HCT116 (cell line): ENCODE data around the gene PPP1R11. TPM values are rescaled to one million over a fixed set of nuclear protein-coding genes. Genes with fewer than 3 reads are reported as not detected.

Experiments
- ATAC-seq: fragments of 200-7000 bp; cut with Tn5 transposase; 2 replicates; pipeline ENCODE4 v1.9.1; 2020; ENCODE audit warnings: mild to moderate bottlenecking, moderate library complexity
- BruUV-seq: library from RNA; stranded (reverse); fragments of 400-500 nt; replicated peaks from 2 replicates; lab custom pipeline; 2021; lab: Mats Ljungman, UMichigan
- CTCF ChIA-PET: fragments of 300-600 bp; sonication (Branson Sonifier 250); formaldehyde crosslinking; loops from one replicate; lab custom pipeline; 2021; ENCODE audit warnings: antibody characterized with exemption; lab: Charles Lee
- POLR2A ChIA-PET: fragments of 300-600, 350-600 bp; sonication (Branson Sonifier 250); formaldehyde crosslinking; loops from one replicate; lab custom pipeline; 2021; ENCODE audit warnings: antibody characterized with exemption; lab: Charles Lee
- RAD21 ChIA-PET, 2 experiments: fragments of 300-600 bp; sonication (Branson Sonifier 250); formaldehyde crosslinking; loops; one replicate each; lab custom pipeline; 2023; ENCODE audit warnings: low total read pairs in 2 of 2; ENCODE audit not compliant: uncharacterized antibody in 2 of 2, unreplicated experiment in 2 of 2, low non-redundant PET in 1 of 2; lab: Charles Lee
- DNase-seq: peaks from one replicate; pipeline ENCODE4 v3.0.0-alpha.2; 2010; ENCODE audit warnings: low read depth, low spot score
- H2AFZ ChIP-seq: fragments of 200-600 bp; shearing (Covaris generic), sonication (generic); 2 replicates; pipeline ENCODE4 v1.6.1; 2017; ENCODE audit warnings: low read depth, mixed run types, mixed read lengths, antibody characterized with exemption, low read length; ENCODE audit not compliant: poor library complexity, severe bottlenecking
- H3K27ac ChIP-seq: 2 replicates; pipeline ENCODE4 v1.5.1; 2012; ENCODE audit warnings: low read depth, low read length
- H3K27me3 ChIP-seq: fragments of 200-600 bp; sonication (generic); 2 replicates; pipeline ENCODE4 v1.6.1; 2016; ENCODE audit warnings: mixed run types, low read length, mixed read lengths; ENCODE audit not compliant: insufficient read depth
- H3K36me3 ChIP-seq, 2 experiments: fragments of 200-500 bp in 1 of 2; fragments of 200-600 bp in 1 of 2; sonication (Bioruptor generic) in 1 of 2; sonication (generic) in 1 of 2; 2 replicates each; pipeline versions ENCODE4 v1.5.1 to v1.6.1; 2014 to 2016; ENCODE audit warnings: low read length in 2 of 2, inconsistent platforms in 1 of 2, mixed read lengths in 1 of 2, mixed run types in 1 of 2; ENCODE audit not compliant: insufficient read depth in 2 of 2, control insufficient read depth in 1 of 2
- H3K4me1 ChIP-seq, 2 experiments: fragments of 200-600 bp in 1 of 2; sonication (generic) in 1 of 2; 2 replicates each; pipeline versions ENCODE4 v1.5.1 to v1.6.1; 2012 to 2017; ENCODE audit warnings: low read length in 2 of 2, inconsistent platforms in 1 of 2, mild to moderate bottlenecking in 1 of 2, mixed read lengths in 1 of 2, mixed run types in 1 of 2, moderate library complexity in 1 of 2; ENCODE audit not compliant: insufficient read depth in 2 of 2, control insufficient read depth in 1 of 2
- H3K4me2 ChIP-seq: fragments of 200-600 bp; sonication (generic); 2 replicates; pipeline ENCODE4 v1.6.1; 2017; ENCODE audit warnings: mixed run types, low read length, mixed read lengths
- H3K4me3 ChIP-seq, 2 experiments: fragments of 200-600 bp in 1 of 2; sonication (generic) in 1 of 2; replicated peaks in 1 of 2; 2 replicates each; pipeline ENCODE4 v1.5.1; 2011 to 2016; ENCODE audit warnings: low read length in 2 of 2, control low read depth in 1 of 2, low read depth in 1 of 2, mild to moderate bottlenecking in 1 of 2, mixed read lengths in 1 of 2, mixed run types in 1 of 2
- H3K79me2 ChIP-seq: fragments of 200-600 bp; sonication (generic); 2 replicates; pipeline ENCODE4 v1.6.1; 2017; ENCODE audit warnings: mild to moderate bottlenecking, mixed run types, low read length, moderate library complexity, mixed read lengths; ENCODE audit not compliant: insufficient read depth
- H3K9ac ChIP-seq: fragments of 200-600 bp; sonication (generic); 2 replicates; pipeline ENCODE4 v1.6.1; 2016; ENCODE audit warnings: low read length, mixed read lengths
- H3K9me2 ChIP-seq: fragments of 200-600 bp; sonication (generic), shearing (Covaris generic); 2 replicates; pipeline ENCODE4 v1.6.1; 2017; ENCODE audit warnings: mixed run types, mild to moderate bottlenecking, moderate library complexity; ENCODE audit not compliant: insufficient read depth
- H3K9me3 ChIP-seq, 2 experiments: fragments of 200-500 bp in 1 of 2; fragments of 200-600 bp in 1 of 2; sonication (Bioruptor generic) in 1 of 2; sonication (generic) in 1 of 2; 2 replicates each; pipeline ENCODE4 v1.6.1; 2014 to 2017; ENCODE audit warnings: low read length in 2 of 2, mixed read lengths in 2 of 2, inconsistent platforms in 1 of 2, low read depth in 1 of 2, mild to moderate bottlenecking in 1 of 2, mixed run types in 1 of 2, moderate library complexity in 1 of 2; ENCODE audit not compliant: control insufficient read depth in 1 of 2, insufficient read depth in 1 of 2
- H4K20me1 ChIP-seq: fragments of 200-600 bp; sonication (generic), shearing (Covaris generic); 2 replicates; pipeline ENCODE4 v1.6.1; 2017; ENCODE audit warnings: mixed run types, mild to moderate bottlenecking, moderate library complexity; ENCODE audit not compliant: insufficient read depth
- CBX3 ChIP-seq: IDR thresholded peaks from 2 replicates; pipeline ENCODE4 v1.6.1; 2012; ENCODE audit warnings: low read depth
- ELF1 ChIP-seq: IDR thresholded peaks from 2 replicates; pipeline ENCODE4 v1.6.1; 2012; ENCODE audit warnings: low read depth, borderline replicate concordance
- EZH2 ChIP-seq: fragments of 200-600 bp; sonication (generic); IDR thresholded peaks from 2 replicates; pipeline ENCODE4 v1.6.1; 2017; ENCODE audit warnings: antibody characterized with exemption, mixed run types
- JUND ChIP-seq: IDR thresholded peaks from 2 replicates; pipeline ENCODE4 v1.6.1; 2012
- POLR2A ChIP-seq: IDR thresholded peaks from 2 replicates; pipeline ENCODE4 v1.7.0; 2011; ENCODE audit warnings: borderline replicate concordance; ENCODE audit not compliant: insufficient read depth, insufficient read length; ENCODE audit errors: extremely low read depth
- SIN3A ChIP-seq: IDR thresholded peaks from 2 replicates; pipeline ENCODE4 v1.6.1; 2012; ENCODE audit warnings: low read depth
- SP1 ChIP-seq: IDR thresholded peaks from 2 replicates; pipeline ENCODE4 v1.6.1; 2012; ENCODE audit warnings: low read depth
- SRF ChIP-seq: IDR thresholded peaks from 2 replicates; pipeline ENCODE4 v1.6.1; 2012; ENCODE audit warnings: low read depth
- TCF7L2 ChIP-seq: IDR thresholded peaks from 2 replicates; pipeline ENCODE4 v1.7.0; 2011; ENCODE audit warnings: borderline replicate concordance, inconsistent platforms; ENCODE audit not compliant: insufficient read depth, insufficient read length; ENCODE audit errors: extremely low read depth
- ZNF274 ChIP-seq: fragments of 200-500 bp; sonication (Bioruptor generic); IDR thresholded peaks from 2 replicates; pipeline ENCODE4 v1.6.1; 2014; ENCODE audit warnings: mild to moderate bottlenecking, low read depth, low read length, inconsistent platforms
- intact Hi-C: fragments of 100-400 bp; cut with micrococcal nuclease; formaldehyde crosslinking; loops from 2 replicates; pipeline ENCODE4 v1.10.0; 2022
- total RNA-seq: library from RNA; stranded (reverse); gene quantifications from one replicate; pipeline ENCODE4 v1.2.1, GENCODE V29; 2021; ENCODE audit not compliant: unreplicated experiment
- TF ChIP-seq, protein P1 (sequence below): IDR thresholded peaks from 2 replicates; pipeline ENCODE4 v1.6.1; 2012
- TF ChIP-seq, protein P2 (sequence below): IDR thresholded peaks from 2 replicates; pipeline ENCODE4 v1.6.1; 2011; ENCODE audit warnings: mild to moderate bottlenecking, low read length, moderate library complexity; ENCODE audit not compliant: insufficient replicate concordance; ENCODE audit errors: extremely low read depth
- TF ChIP-seq, protein P3 (sequence below): IDR thresholded peaks from 2 replicates; pipeline ENCODE4 v1.6.1; 2012; ENCODE audit warnings: low read depth
- TF ChIP-seq, protein P4 (sequence below): IDR thresholded peaks from 2 replicates; pipeline ENCODE4 v1.6.1; 2012

Gene PPP1R11
- total RNA-seq, 1 experiment from 2014 or later, result 29.3 TPM

DNA sequence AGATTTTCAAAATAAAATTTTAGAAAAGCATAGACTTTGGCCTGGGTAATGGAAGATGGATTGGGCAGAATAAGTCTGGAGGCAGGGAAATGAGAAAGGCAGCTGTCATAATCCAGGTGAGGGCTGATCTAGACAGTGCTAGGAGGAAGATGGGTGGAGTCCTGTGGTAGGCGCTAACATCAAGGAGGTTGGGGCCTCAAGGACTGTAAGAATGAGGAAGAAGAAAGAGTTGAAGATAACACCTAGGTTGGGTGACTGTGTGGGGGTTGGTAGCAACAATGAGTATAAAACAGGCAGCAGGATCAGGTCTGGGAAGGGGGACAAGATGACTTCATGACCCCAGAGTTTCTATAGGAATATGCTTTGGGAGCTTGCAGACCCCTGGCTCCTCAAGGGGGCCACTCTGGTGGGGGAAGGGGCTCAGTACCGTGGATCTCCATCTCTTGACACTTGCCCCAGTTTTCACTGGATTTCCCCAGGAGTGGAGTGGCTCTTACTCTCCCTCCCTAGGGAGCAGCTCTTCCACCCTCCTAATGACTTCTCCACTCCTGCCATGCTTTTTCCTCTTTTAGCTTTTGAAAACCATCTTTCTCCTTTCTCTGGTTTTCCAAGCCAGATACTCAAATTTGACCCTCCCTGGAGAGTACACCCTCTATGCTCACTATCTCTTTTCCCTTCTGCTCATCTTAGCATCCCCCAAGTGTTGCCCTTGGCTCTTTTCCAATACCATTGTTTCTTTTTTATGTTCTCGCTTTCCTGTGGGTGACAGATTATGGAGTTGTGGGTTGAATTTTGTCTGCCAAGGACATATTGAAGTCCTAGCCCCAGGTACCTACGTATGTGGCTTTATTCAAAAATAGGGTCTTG lies 31.1 kb downstream of the PPP1R11 start:
- ChIA-PET POLR2A (no interaction called here), RAD21 (no interaction called here), CTCF (interaction anchor here (1.2 kb wide), 1 partner anchor 33 kb away, joined by 3 read pairs; no protein-coding TSS in a partner anchor)
- intact Hi-C loops, result no loop called here
- Histone ChIP-seq H3K27ac (no peak overlapping the region), H3K9ac (no peak overlapping the region), H2AFZ (no peak overlapping the region), H3K36me3 (no peaks in the 10 kb centered on the region), H3K4me3 (no peak overlapping the region), H3K79me2 (no peaks in the 10 kb centered on the region), H3K9me2 (no peaks in the 10 kb centered on the region), H4K20me1 (no peaks in the 10 kb centered on the region), H3K9me3 (no peaks in the 10 kb centered on the region), H3K4me2 (peak overlapping the region; percentile 47), H3K27me3 (no peaks in the 10 kb centered on the region), H3K4me1 (peaks cover 23 to 66% of the 10 kb centered on the region in 2 experiments)
- BruUV-seq, result no TSS peak
- DNase-seq (no peak), ATAC-seq (no peak)
- TF ChIP-seq ELF1, result no peak
- TF ChIP-seq SRF, result no peak
- TF ChIP-seq SP1, result peak; percentile 40; the same call in 1 of the 2 replicates
- TF ChIP-seq POLR2A, result no peak
- TF ChIP-seq, protein P1, sequence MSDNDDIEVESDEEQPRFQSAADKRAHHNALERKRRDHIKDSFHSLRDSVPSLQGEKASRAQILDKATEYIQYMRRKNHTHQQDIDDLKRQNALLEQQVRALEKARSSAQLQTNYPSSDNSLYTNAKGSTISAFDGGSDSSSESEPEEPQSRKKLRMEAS, result peak; percentile 31; the same call in 1 of the 2 replicates
- peak; percentile 65 for TF ChIP-seq TCF7L2
- no peak for TF ChIP-seq ZNF274
- TF ChIP-seq CBX3, result 0 out of 2 replicates have a peak, but pooled peaks have one; percentile 22
- TF ChIP-seq, protein P2, sequence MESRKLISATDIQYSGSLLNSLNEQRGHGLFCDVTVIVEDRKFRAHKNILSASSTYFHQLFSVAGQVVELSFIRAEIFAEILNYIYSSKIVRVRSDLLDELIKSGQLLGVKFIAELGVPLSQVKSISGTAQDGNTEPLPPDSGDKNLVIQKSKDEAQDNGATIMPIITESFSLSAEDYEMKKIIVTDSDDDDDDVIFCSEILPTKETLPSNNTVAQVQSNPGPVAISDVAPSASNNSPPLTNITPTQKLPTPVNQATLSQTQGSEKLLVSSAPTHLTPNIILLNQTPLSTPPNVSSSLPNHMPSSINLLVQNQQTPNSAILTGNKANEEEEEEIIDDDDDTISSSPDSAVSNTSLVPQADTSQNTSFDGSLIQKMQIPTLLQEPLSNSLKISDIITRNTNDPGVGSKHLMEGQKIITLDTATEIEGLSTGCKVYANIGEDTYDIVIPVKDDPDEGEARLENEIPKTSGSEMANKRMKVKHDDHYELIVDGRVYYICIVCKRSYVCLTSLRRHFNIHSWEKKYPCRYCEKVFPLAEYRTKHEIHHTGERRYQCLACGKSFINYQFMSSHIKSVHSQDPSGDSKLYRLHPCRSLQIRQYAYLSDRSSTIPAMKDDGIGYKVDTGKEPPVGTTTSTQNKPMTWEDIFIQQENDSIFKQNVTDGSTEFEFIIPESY, result no peak
- TF ChIP-seq, protein P3, sequence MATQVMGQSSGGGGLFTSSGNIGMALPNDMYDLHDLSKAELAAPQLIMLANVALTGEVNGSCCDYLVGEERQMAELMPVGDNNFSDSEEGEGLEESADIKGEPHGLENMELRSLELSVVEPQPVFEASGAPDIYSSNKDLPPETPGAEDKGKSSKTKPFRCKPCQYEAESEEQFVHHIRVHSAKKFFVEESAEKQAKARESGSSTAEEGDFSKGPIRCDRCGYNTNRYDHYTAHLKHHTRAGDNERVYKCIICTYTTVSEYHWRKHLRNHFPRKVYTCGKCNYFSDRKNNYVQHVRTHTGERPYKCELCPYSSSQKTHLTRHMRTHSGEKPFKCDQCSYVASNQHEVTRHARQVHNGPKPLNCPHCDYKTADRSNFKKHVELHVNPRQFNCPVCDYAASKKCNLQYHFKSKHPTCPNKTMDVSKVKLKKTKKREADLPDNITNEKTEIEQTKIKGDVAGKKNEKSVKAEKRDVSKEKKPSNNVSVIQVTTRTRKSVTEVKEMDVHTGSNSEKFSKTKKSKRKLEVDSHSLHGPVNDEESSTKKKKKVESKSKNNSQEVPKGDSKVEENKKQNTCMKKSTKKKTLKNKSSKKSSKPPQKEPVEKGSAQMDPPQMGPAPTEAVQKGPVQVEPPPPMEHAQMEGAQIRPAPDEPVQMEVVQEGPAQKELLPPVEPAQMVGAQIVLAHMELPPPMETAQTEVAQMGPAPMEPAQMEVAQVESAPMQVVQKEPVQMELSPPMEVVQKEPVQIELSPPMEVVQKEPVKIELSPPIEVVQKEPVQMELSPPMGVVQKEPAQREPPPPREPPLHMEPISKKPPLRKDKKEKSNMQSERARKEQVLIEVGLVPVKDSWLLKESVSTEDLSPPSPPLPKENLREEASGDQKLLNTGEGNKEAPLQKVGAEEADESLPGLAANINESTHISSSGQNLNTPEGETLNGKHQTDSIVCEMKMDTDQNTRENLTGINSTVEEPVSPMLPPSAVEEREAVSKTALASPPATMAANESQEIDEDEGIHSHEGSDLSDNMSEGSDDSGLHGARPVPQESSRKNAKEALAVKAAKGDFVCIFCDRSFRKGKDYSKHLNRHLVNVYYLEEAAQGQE, result no peak
- TF ChIP-seq JUND, result no peak
- no peak for TF ChIP-seq SIN3A
- no peak for TF ChIP-seq EZH2
- TF ChIP-seq, protein P4, sequence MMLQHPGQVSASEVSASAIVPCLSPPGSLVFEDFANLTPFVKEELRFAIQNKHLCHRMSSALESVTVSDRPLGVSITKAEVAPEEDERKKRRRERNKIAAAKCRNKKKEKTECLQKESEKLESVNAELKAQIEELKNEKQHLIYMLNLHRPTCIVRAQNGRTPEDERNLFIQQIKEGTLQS, result no peak
